Gastroesophageal sphincter (tissue), 4 donors: Measurements from ENCODE around the gene NEK7. TPM values are rescaled to one million over a fixed set of nuclear protein-coding genes. Genes with fewer than 3 reads are reported as not detected.

ENCODE experiments used
- ATAC-seq: fragments of 150-250 bp; one replicate; pipeline ENCODE4 v1.9.1; 2016; ENCODE audit warnings: mild to moderate bottlenecking, moderate library complexity
- H3K27ac ChIP-seq, 4 donors: fragments of 200-600 bp; sonication (generic) in 3 of 4; 1 replicate in 3 of 4; 2 replicates in 1 of 4; pipeline ENCODE4 v1.5.1; 2016 to 2019
- H3K27me3 ChIP-seq: fragments of 200-600 bp; sonication (generic); one replicate; pipeline ENCODE4 v1.5.1; 2019
- H3K36me3 ChIP-seq, 2 donors: fragments of 200-600 bp; sonication (generic); one replicate each; pipeline ENCODE4 v1.5.1; 2019; ENCODE audit warnings: control low read depth in 1 of 2
- H3K4me1 ChIP-seq, 3 donors: fragments of 200-600 bp; sonication (generic); 1 replicate in 2 of 3; 2 replicates in 1 of 3; pipeline ENCODE4 v1.5.1; 2016 to 2019; ENCODE audit warnings: control low read depth in 2 of 3
- H3K4me3 ChIP-seq, 2 donors: fragments of 200-600 bp; sonication (generic); one replicate each; pipeline ENCODE4 v1.5.1; 2019; ENCODE audit warnings: mild to moderate bottlenecking in 1 of 2, moderate library complexity in 1 of 2
- H3K9me3 ChIP-seq, 3 donors: fragments of 200-600 bp; sonication (generic); one replicate each; pipeline ENCODE4 v1.5.1; 2017 to 2019; ENCODE audit warnings: control low read depth in 2 of 3
- CTCF ChIP-seq, 4 experiments: fragments of 200-600 bp in 2 of 4; fragments of 450-650 bp in 2 of 4; sonication (generic) in 1 of 4; IDR thresholded peaks; one replicate each; pipeline ENCODE4 v1.5.1; 2017 to 2019; ENCODE audit warnings: antibody characterized with exemption in 4 of 4, mild to moderate bottlenecking in 2 of 4, moderate library complexity in 2 of 4
- EP300 ChIP-seq: sonication (generic); formaldehyde crosslinking; IDR thresholded peaks from one replicate; pipeline ENCODE4 v1.6.1; 2017; ENCODE audit warnings: antibody characterized with exemption, mild to moderate bottlenecking
- POLR2A ChIP-seq, 2 donors: fragments of 450-650 bp; IDR thresholded peaks; one replicate each; pipeline ENCODE4 v1.6.1; 2017; ENCODE audit warnings: antibody characterized with exemption in 2 of 2, mild to moderate bottlenecking in 2 of 2, moderate library complexity in 1 of 2
- POLR2AphosphoS5 ChIP-seq: sonication (generic); formaldehyde crosslinking; IDR thresholded peaks from one replicate; pipeline ENCODE4 v1.6.1; 2017; ENCODE audit warnings: antibody characterized with exemption
- WGBS, 2 donors: methylation state at CpG; one replicate each; pipeline ENCODE4 v1.1.5; 2018; ENCODE audit warnings: low coverage in 1 of 2; 5-methylcytosine and 5-hydroxymethylcytosine counted together
- total RNA-seq, 4 donors: library from RNA; depleted of rRNA; stranded (reverse); fragments of >200 nt; gene quantifications; one replicate each; pipeline ENCODE4 v1.1.0, GENCODE V29; 2016

NEK7 gene
- total RNA-seq, 4 donors from 2014 or later: 114 to 250 (median 181) TPM

- 34 to 52% methylated on average over 3 of the region's 3 CpGs for WGBS, 2 donors
- no peak overlapping the region for H3K4me3 ChIP-seq
- no peaks in the 10 kb centered on the region for H3K9me3 ChIP-seq
- H3K36me3 ChIP-seq: no peaks in the 10 kb centered on the region
- TF ChIP-seq CTCF (IDR thresholded peaks at IDR 0.05) (no peak), POLR2AphosphoS5 (no peak), EP300 (no peak), POLR2A (IDR thresholded peaks at IDR 0.05) (no peak)
- peaks cover 16 to 70% (median 18%) of the 10 kb centered on the region in 3 donors for H3K4me1 ChIP-seq
- no peak for ATAC-seq
- H3K27me3 ChIP-seq: no peaks in the 10 kb centered on the region
- H3K27ac ChIP-seq: no peak overlapping the region
Measured at GRCh38 chr1:198167436-198167934, 10.7 kb downstream of the NEK7 start.

- Histone ChIP-seq H3K27ac (no peak overlapping the region), H3K4me3 (no peak overlapping the region), H3K4me1 (peaks cover 16 to 69% (median 18%) of the 10 kb centered on the region in 3 donors), H3K27me3 (no peaks in the 10 kb centered on the region), H3K9me3 (no peaks in the 10 kb centered on the region), H3K36me3 (no peaks in the 10 kb centered on the region)
- ATAC-seq: no peak
- TF ChIP-seq EP300 (no peak), POLR2A (IDR thresholded peaks at IDR 0.05) (no peak), CTCF (IDR thresholded peaks at IDR 0.05) (no peak), POLR2AphosphoS5 (no peak)
- WGBS, 2 donors: 69 to 72% methylated on average over 3 of the region's 3 CpGs
Measured at GRCh38 chr1:198168227-198168626, 11.4 kb downstream of the NEK7 start.

GRCh38 chr1:198169672-198170071 is 12.9 kb downstream of the NEK7 start:
- TF ChIP-seq POLR2AphosphoS5 (no peak), POLR2A (IDR thresholded peaks at IDR 0.05) (no peak), CTCF (IDR thresholded peaks at IDR 0.05) (no peak), EP300 (no peak)

GRCh38 chr1:198171667-198172540 is 15.1 kb downstream of the NEK7 start:
- no peak for ATAC-seq
- Histone ChIP-seq H3K4me1 (peaks cover 18 to 98% (median 18%) of the 10 kb centered on the region in 3 donors), H3K36me3 (no peaks in the 10 kb centered on the region), H3K9me3 (no peaks in the 10 kb centered on the region), H3K4me3 (no peak overlapping the region), H3K27ac (no peak overlapping the region), H3K27me3 (no peaks in the 10 kb centered on the region)
- 70 to 79% methylated on average over 5 of the region's 5 CpGs for WGBS, 2 donors
- no peak for TF ChIP-seq POLR2A (IDR thresholded peaks at IDR 0.05)
- no peak for TF ChIP-seq POLR2AphosphoS5
- TF ChIP-seq CTCF (IDR thresholded peaks at IDR 0.05): no peak
- TF ChIP-seq EP300: no peak

More at GRCh38 chr1:198169672-198170071, 12.9 kb downstream of the NEK7 start:
- Histone ChIP-seq H3K27ac (no peak overlapping the region), H3K4me3 (no peak overlapping the region), H3K4me1 (peaks cover 18 to 84% (median 19%) of the 10 kb centered on the region in 3 donors), H3K27me3 (no peaks in the 10 kb centered on the region), H3K9me3 (no peaks in the 10 kb centered on the region), H3K36me3 (no peaks in the 10 kb centered on the region)
- WGBS, 2 donors: 60 to 70% methylated on average over 1 to 2 of the region's 2 CpGs
- ATAC-seq: no peak

- no peak for ATAC-seq
- Histone ChIP-seq H3K9me3 (no peaks in the 10 kb centered on the region), H3K27ac (no peak overlapping the region), H3K27me3 (no peaks in the 10 kb centered on the region), H3K4me3 (no peak overlapping the region), H3K4me1 (peaks cover 3 to 97% (median 19%) of the 10 kb centered on the region in 3 donors), H3K36me3 (no peaks in the 10 kb centered on the region)
- TF ChIP-seq POLR2A (IDR thresholded peaks at IDR 0.05) (no peak), CTCF (IDR thresholded peaks at IDR 0.05) (no peak), POLR2AphosphoS5 (no peak), EP300 (no peak)
Measured at GRCh38 chr1:198173832-198174231, 17.0 kb downstream of the NEK7 start.
